HG03025 (cell line): Measurements from ENCODE around the gene CDK2AP2.
"Not testable (repeated sequence)": the region's sequence is repeated elsewhere in the genome, so short reads cannot be mapped to it uniquely, and the experiment has no call there.

Source experiments
- ATAC-seq: cut with Tn5 transposase; IDR thresholded peaks from one replicate; pipeline ENCODE4 v1.9.1; 2021; ENCODE audit warnings: mild to moderate bottlenecking, moderate library complexity; ENCODE audit not compliant: unreplicated experiment, low FRiP score

Gene CDK2AP2

DNA sequence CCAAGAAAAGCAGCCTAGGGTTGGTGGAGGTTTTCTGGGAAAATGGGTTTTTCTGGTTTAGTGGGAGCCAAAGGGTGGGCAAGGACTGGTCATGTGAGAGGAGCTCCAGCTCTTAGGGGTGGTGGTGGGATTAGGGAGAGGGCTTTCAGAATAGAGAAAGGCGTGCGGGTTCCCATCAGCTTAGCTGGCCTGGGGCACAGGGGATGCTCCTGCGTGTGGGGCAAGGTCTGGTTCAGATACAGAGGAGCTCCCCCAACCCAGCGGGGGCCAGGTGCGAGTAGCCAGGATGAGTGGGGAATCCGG lies 39.6 kb downstream of the CDK2AP2 start:
- no peak for ATAC-seq

DNA sequence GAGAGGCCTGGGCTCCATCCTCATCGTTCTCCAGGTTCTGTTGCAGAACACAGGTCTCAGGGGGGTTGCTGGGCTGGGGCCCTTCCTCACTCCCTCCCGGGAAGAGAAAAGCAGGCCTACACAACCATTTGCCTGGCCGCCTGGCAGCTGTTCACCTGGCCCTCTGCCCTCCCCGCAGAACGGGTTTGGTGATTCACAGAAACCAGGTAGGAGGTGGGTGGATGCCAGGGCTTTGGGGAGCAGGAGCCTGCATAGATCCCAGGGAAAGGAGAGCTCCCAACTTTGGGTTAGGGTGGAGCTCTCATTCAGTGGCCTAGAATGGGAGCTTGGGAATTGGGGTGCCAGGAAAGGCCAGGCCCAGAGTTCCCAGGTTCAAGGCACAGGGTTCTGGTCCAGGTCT lies 39.9 kb downstream of the CDK2AP2 start:
- ATAC-seq = no peak

DNA sequence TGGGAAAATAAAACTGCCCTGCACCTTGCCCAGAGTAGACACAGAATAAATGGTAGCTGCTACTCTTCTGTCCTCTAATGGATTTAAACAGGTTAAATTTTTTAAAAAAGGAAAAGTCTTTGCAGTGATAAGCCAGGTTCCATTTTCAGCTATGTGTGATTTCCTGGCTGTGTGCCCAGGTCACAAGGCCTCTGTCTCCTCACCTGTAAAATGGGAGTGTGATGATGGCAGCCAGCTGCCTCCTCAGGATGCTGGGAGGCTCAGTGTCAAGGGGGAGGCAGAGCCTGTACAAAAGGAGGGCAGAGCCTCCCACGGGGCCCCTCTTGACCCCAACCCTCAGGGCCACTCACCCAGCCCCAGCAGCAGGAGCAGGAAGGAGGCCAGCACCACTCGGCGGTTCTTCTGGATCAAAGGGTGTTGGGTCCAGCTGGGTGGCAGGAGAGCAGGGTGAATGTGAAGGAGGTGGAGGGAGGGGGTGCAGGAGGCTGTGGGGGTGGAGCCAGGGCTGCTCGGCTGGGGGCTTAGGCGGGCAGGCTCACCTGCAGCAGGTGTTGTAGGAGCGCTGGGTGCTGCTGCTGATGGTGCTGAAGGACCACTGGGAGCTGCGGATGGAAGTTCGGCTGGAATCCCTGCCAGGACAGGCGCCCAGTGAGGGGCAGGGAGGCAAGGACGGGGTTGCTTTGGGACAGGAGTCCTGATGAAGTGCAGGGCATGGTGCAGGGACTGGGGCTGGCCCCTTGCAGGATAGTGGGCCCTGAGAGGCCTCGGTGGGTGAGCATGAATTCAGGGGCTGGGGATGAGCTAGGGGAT lies 40.8 kb downstream of the CDK2AP2 start:
- ATAC-seq = no peak

DNA sequence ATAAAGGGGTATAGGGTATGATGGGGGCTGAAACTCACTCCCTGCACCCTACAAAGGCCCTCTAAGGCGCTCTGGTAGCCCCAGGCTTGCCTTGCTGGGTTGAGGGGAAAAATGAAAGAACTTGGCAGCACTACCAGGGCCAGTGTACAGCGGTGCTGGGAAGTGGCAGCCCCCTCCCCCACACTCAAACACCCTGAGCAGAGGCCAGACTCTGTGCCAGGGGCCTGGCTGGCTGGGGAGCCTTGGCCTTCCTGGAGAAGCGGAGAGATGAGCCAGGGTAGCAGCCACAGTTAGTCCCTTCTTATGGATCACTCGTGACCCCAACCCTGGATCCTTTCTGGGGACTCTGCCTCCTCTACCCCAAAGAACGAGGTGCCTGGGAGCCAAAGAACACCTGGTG lies 41.6 kb downstream of the CDK2AP2 start:
- ATAC-seq = no peak

DNA sequence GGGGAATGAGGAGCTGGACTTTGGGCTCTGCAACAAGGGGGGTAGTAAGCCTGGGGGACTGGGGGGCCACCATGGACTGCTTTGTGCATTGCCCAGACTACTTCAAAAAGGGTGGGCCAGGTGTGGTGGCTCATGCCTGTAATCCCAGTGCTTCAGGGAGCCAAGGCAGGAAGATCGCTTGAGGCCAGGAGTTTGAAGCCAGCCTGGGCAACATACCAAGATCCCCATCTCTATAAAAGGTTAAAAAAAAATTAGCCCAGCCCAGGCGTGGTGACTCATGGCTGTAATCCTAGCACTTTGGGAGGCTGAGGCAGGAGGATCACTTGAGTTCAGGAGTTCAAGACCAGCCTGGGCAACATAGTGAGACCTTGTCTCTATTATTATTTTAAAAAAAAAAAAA lies 42.4 kb downstream of the CDK2AP2 start:
- ATAC-seq = not testable (repeated sequence)

DNA sequence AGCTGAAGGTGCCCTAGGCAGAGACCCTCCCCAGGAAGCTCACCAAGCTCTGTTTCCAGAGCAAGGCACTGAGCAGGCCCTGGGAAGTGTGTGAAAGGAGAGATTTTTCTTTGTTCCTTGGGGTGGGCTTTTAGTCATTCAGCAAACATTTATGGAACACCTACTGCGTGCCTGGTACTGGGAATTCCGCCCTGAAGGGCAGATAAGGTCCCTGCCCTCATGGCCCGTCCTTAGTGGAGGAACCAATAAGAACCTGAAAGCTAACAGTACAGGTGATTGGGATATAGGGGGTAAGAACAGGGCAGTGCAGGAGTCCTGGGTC lies 42.8 kb downstream of the CDK2AP2 start:
- no peak for ATAC-seq

DNA sequence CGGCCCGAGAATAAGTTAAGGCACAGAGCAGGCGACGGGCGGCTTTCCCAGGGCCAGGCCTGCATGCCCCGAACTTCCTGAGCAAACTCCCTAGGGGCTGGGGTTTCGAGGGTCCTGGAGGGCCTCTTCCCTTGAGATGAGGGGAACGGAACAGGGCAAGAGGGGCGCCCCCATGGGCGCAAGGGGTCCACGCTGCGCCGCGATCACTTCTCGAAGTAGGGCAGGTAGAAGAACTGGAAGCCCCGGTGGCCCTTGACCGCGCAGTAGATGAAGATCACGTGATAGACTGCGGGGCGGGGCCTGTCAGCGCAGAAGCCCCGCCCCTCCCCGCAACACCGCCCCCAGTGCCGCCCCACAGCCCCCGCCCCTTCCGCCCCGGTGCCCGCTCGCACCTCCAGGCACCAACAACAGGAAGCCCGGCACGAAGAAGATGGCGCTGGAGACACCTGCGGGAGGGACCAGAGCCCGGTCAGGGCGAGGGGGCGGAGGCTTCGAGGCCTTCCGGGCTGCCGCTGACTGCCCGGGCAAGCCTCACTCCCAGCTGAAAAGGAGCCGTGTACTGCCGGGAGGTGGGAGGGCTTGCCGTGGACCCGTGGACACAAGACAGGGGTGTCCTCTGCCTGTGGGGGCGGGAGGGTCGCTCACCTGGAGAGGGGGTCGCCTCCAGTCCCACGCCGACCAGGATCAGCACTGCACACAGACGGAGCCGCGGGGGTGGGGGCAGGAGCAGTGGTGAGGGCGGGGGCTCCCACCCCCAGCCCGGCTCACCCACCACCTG lies 43.4 kb downstream of the CDK2AP2 start:
- peak; percentile 36 for ATAC-seq

DNA sequence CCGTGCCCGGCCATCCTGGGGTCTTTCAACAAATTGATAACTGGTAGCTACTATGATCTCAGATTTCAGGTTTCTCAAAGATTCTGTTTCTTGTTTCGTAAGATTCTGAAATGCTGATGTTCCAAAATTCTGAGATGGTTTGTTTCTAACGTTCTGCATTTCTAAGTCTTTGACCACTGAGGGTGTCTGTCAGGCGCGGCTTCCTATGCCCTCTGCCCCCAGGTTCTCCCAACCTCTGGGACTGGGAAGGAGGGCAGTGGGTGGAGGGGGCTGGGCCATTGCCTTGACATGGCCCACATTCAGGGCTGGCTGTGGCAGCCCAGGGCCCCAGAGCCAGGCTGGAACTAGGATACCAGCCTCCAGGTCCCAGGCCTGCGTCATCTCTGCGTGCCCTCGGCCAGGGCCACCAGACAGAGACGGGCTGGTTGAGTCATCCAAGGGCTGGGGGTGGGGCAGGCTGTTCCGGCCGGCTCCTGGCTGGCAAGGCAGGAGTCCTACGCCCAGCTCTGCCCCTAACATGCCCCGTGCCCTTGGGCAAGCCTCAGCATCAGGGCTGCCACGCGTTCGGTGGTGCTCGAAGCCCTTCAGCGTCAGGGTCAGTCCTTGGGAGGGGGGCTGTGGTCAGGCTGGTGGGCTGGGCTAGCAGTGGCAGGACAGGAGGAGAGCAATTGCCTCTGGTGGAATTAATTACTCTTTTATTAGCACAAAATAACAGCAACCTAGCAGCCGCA lies 44.1 kb downstream of the CDK2AP2 start:
- no peak for ATAC-seq

DNA sequence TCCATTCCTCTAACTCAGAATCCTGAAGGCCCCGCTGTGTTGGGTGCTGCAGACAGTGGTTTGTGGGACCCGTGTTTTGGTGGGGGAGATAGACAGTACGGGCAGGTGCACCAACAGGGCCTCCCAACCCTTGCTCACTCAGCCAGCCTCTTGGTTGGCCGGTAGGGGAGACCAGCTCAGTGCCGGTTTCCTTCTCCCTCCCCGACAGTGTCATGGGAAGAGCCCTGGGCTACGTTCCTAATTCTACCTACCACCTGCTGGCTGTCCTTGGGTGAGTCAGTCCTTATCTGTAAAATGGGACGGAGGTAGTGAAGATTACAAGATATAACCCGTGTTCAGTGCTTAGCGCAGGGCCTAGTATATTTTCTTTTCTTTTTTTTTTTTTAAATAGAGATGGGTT lies 44.8 kb downstream of the CDK2AP2 start:
- no peak for ATAC-seq

DNA sequence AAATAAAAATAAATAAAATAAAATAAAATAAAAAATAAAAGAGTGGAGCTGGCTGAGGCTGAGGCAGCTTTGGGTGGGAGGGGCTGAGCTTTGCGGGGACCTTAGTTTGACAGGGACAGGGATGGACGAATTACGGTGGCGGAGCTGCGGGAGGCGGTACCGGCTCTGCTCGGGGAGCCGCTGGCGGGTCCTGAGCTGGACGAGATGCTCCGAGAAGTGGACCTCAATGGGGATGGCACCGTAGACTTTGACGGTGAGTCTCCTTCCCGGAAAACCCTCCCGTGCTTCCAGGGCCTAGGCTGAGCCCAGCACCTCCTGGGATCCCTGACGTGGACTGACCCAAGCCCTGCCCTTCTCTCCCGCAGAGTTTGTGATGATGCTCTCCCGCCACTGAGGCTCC lies 49.7 kb downstream of the CDK2AP2 start:
- ATAC-seq = no peak

DNA sequence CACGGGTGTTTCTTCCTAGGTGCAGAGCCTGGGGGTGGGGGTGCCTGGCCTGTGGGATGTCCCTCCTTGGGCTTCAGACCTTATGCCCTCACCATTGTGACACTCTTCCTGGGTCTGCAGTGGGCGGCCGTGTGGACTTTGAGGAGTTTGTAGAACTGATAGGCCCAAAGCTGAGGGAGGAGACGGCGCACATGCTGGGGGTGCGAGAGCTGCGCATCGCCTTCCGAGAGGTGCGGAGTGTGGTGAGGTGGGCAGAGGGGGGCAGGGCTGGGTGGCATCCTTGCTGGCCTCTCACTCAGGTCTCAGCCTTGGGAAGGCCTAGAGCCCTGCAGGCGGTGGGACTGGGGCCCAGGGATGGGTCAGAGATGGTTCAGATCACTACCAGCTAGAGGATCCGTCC lies 50.5 kb downstream of the CDK2AP2 start:
- ATAC-seq = no peak
